Cardiac muscle cell (in vitro differentiated cells and primary cell): ENCODE measurements around the gene PARP6. TPM values are rescaled to one million over a fixed set of nuclear protein-coding genes. Genes with fewer than 3 reads are reported as not detected.

Experiments used
- DNase-seq, 2 donors: peaks; one replicate each; pipeline versions ENCODE4 v3.0.0 to v3.0.0-alpha.2; 2010 to 2017; ENCODE audit warnings: low read depth in 1 of 2, low spot score in 1 of 2
- H3K27ac ChIP-seq: fragments of 200-600 bp; sonication (generic); 2 replicates; pipeline ENCODE4 v1.5.1; 2016
- H3K27me3 ChIP-seq: fragments of 200-600 bp; sonication (generic); 2 replicates; pipeline ENCODE4 v1.6.0; 2016; ENCODE audit warnings: control low read depth
- H3K36me3 ChIP-seq: fragments of 200-600 bp; sonication (generic); 2 replicates; pipeline ENCODE4 v1.5.1; 2016; ENCODE audit warnings: control low read depth
- H3K4me1 ChIP-seq: fragments of 200-600 bp; sonication (generic); 2 replicates; pipeline ENCODE4 v1.8.1; 2017; ENCODE audit warnings: low read depth, mild to moderate bottlenecking, mixed run types
- H3K4me3 ChIP-seq: fragments of 200-600 bp; sonication (generic); 2 replicates; pipeline ENCODE4 v1.5.1; 2016; ENCODE audit warnings: mild to moderate bottlenecking
- H3K9me3 ChIP-seq: fragments of 200-600 bp; sonication (generic); 2 replicates; pipeline ENCODE4 v1.5.1; 2017; ENCODE audit warnings: low read depth, mild to moderate bottlenecking, control low read depth
- polyA plus RNA-seq: library from polyadenylated mRNA; unstranded; fragments of >200 nt; fragmentation: Nextera tagmentation; extraction: Ambion mirVana; gene quantifications from 2 replicates; pipeline ENCODE4 v1.2.1, GENCODE V29; 2016
- total RNA-seq: library from RNA; depleted of rRNA; stranded (reverse); fragments of >200 nt; gene quantifications from 2 replicates; pipeline ENCODE4 v1.2.3, GENCODE V29; 2016
- TF ChIP-seq, protein P1 (sequence below): IDR thresholded peaks from 2 replicates; pipeline ENCODE4 v1.5.1; 2012; ENCODE audit warnings: low read depth, mild to moderate bottlenecking, low read length

PARP6 gene
- total and polyA plus RNA-seq, 2 experiments from 2014 or later = 41.9 to 72.8 TPM

DNA sequence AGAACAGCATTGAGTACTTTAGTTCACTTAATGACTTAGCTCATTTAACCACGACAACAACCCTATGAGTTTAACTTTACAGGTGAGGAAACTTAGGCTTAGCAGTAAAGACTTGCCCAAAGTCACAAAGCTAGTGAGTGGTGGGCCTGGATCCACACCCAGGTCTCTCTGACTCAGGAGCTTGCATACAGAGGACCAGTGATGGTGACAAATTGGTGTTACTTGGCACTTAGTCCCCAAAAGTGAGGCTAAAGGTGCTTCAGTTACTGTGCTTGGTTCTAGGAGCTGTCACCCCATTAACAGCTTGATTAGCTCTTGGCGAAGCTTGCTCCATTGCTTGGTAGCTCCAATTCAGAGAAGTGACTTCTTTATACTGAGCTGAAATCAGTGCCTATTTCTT is 41.5 kb upstream of the PARP6 start:
- TF ChIP-seq, protein P1, sequence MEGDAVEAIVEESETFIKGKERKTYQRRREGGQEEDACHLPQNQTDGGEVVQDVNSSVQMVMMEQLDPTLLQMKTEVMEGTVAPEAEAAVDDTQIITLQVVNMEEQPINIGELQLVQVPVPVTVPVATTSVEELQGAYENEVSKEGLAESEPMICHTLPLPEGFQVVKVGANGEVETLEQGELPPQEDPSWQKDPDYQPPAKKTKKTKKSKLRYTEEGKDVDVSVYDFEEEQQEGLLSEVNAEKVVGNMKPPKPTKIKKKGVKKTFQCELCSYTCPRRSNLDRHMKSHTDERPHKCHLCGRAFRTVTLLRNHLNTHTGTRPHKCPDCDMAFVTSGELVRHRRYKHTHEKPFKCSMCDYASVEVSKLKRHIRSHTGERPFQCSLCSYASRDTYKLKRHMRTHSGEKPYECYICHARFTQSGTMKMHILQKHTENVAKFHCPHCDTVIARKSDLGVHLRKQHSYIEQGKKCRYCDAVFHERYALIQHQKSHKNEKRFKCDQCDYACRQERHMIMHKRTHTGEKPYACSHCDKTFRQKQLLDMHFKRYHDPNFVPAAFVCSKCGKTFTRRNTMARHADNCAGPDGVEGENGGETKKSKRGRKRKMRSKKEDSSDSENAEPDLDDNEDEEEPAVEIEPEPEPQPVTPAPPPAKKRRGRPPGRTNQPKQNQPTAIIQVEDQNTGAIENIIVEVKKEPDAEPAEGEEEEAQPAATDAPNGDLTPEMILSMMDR = no peak
- no peaks in the 10 kb centered on the region for H3K4me1 ChIP-seq
- H3K27me3 ChIP-seq = peaks cover 34% of the 10 kb centered on the region

DNA sequence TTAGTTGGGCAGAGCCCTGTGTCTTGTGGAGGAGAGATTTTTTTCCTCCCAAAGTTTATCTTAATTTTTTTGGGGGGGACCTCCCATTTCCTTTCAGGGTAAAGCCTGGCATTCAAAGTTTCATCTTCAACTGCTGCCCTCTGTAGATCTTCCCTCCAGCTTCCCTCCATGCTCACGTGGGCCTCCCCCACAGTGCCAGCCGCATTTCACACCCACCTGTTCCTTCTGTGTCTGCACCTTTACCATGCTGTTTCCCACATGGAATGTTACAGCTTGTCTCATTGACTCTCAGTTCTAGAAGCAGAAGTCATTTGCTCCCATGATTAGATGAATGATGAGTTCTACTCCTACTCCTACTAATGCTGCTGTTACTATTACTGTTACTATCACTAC is 41.1 kb upstream of the PARP6 start:
- Histone ChIP-seq H3K4me3 (no peak overlapping the region), H3K36me3 (no peaks in the 10 kb centered on the region), H3K27me3 (peaks cover 34% of the 10 kb centered on the region), H3K4me1 (no peaks in the 10 kb centered on the region), H3K27ac (no peak overlapping the region), H3K9me3 (no peaks in the 10 kb centered on the region)
- TF ChIP-seq, protein P1 = no peak
- no peak for DNase-seq

More for the DNA sequence above, 41.5 kb upstream of the PARP6 start:
- Histone ChIP-seq H3K27ac (no peak overlapping the region), H3K36me3 (no peaks in the 10 kb centered on the region), H3K9me3 (no peaks in the 10 kb centered on the region), H3K4me3 (no peak overlapping the region)
- no peak for DNase-seq

DNA sequence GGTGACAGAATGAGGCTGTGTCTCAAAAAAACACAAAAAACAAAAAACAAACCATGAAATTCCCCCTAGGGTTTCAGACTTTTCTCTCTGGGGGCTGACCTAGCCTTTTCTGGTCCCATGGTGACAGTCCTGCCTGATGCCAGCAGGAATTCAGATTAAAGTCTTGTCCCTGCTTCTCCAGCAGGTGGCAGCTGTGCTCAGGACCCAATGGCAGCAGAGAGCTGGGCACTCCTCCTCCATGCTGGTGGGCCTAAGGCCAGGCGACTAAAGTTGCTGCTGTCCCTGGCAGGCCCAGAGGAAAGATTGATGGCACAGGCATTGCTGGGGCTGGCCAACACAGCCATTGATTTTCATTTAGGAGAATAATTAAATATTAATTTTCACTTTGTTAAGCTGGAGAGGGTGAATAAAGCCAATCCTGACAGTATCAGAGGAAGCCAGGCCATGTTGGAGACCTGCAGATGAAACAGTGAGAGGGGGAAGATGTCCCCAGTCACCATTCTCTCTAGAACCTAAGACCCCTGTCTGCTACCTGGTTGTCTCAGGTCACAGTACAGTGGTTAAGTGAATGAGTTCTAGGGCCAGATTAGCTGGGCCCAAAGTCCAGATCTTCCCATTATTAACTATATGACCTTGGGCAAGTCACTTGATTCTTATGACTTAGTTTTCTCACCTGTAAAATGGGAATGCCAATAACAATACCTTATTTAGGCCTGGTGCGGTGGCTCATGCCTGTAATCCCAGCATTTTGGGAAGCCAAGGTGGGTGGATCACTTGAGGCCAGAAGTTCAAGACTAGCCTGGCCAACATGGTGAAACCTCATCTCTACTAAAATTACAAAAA is 40.5 kb upstream of the PARP6 start:
- peak; percentile 74 to 80 for DNase-seq
- Histone ChIP-seq H3K9me3 (no peaks in the 10 kb centered on the region), H3K27me3 (peaks cover 29% of the 10 kb centered on the region), H3K4me1 (no peaks in the 10 kb centered on the region), H3K36me3 (no peaks in the 10 kb centered on the region), H3K27ac (no peak overlapping the region), H3K4me3 (no peak overlapping the region)
- TF ChIP-seq, protein P1 = peak; percentile 82

DNA sequence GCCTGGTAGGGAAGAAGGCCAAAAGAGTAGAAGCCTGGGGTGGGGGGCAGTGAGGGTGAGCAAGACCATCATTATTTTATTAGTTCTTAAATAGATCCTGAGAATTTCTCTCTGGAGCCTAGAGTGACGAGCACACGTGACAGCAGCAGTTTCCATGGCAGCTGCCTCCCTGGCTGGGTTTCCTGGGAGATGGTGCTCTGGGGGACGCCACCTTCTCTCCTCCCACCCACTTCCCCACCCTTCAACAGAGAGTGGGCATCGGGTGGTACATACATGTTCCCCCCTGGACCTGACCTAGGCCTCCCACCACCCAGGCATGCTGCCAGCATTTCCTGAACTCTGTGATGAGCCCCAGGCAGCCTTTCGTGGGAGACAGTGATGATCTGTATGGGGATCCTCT is 34.7 kb upstream of the PARP6 start:
- Histone ChIP-seq H3K27me3 (peaks cover 19% of the 10 kb centered on the region), H3K9me3 (no peaks in the 10 kb centered on the region), H3K27ac (no peak overlapping the region), H3K36me3 (no peaks in the 10 kb centered on the region), H3K4me3 (no peak overlapping the region), H3K4me1 (no peaks in the 10 kb centered on the region)
- DNase-seq = no peak
- TF ChIP-seq, protein P1 = no peak

DNA sequence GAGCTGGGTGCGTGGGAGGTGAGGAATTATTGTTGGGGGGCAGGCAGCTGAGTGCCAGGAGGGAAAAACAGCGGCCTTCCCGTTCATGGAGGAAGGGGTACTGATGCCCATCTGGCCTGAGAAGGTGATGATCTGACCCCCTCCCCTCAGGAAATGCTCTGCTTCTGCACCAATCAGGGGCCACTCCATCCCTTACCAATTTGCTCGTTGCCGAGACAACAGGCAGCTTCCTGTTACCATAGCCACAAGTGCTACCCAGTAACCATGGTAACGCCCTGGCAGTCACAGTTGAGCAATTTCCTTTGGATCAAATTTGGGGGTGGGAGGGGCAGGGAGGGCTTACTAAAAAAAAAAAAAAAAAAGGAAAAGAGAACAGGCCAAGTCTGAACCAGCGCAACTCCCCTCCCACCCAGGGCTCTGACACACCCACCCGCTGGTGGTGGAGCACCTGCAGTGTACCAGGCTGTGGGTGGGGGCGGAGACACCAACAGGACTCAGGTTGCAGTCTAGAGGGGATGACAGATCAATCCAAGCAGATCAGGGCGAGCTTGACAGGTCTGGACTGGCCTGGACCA is 33.9 kb upstream of the PARP6 start:
- Histone ChIP-seq H3K4me1 (no peaks in the 10 kb centered on the region), H3K27ac (no peak overlapping the region), H3K9me3 (no peaks in the 10 kb centered on the region), H3K4me3 (no peak overlapping the region), H3K27me3 (peaks cover 19% of the 10 kb centered on the region), H3K36me3 (no peaks in the 10 kb centered on the region)
- TF ChIP-seq, protein P1 = no peak
- peak in 1 of 2 donors; percentile 84 for DNase-seq
